ENCODE measurements around the gene PLD1.

GRCh38 chr3:171680726-171681411 is 129.4 kb downstream of the PLD1 start:
- TF ChIP-seq CTCF (IDR thresholded peaks at IDR 0.05) (no peak), POLR2AphosphoS5 (IDR thresholded peaks at IDR 0.05) (no peak), POLR2A (IDR thresholded peaks at IDR 0.05) (no peak)
